Caco-2 (cell line): Measurements from ENCODE around the gene BCL2L11. TPM values are rescaled to one million over a fixed set of nuclear protein-coding genes. Genes with fewer than 3 reads are reported as not detected.

Experiments used
- BruUV-seq: library from RNA; stranded (reverse); fragments of 400-500 nt; replicated peaks from 2 replicates; lab custom pipeline; 2021; lab: Mats Ljungman, UMichigan
- CTCF ChIA-PET: fragments of 300-600 bp; sonication (Branson Sonifier 250); formaldehyde crosslinking; loops from one replicate; lab custom pipeline; 2022; ENCODE audit warnings: antibody characterized with exemption; lab: Charles Lee
- POLR2A ChIA-PET: fragments of 300-600 bp; sonication (Branson Sonifier 250); formaldehyde crosslinking; loops from one replicate; lab custom pipeline; 2022; ENCODE audit warnings: antibody characterized with exemption; lab: Charles Lee
- DNase-seq, 2 experiments: peaks; one replicate each; pipeline versions ENCODE4 v3.0.0 to v3.0.0-alpha.2; 2020 to 2022
- H3K27me3 ChIP-seq: replicated peaks from 2 replicates; pipeline ENCODE4 v1.6.0; 2011; ENCODE audit warnings: low read length; ENCODE audit not compliant: control insufficient read depth, insufficient read depth
- H3K36me3 ChIP-seq: 2 replicates; pipeline ENCODE4 v1.5.1; 2011; ENCODE audit warnings: low read length; ENCODE audit not compliant: control insufficient read depth, insufficient read depth
- H3K4me1 ChIP-seq: fragments of 250-450 bp; sonication (Bioruptor Pico); 2 replicates; pipeline ENCODE4 v1.5.1; 2020; ENCODE audit warnings: mild to moderate bottlenecking
- H3K4me3 ChIP-seq: 2 replicates; pipeline ENCODE4 v1.5.1; 2011; ENCODE audit warnings: low read depth, mild to moderate bottlenecking, control low read depth, low read length
- H3K9me3 ChIP-seq: fragments of 250-450 bp; sonication (Bioruptor Pico); 2 replicates; pipeline ENCODE4 v1.5.1; 2020; ENCODE audit warnings: mild to moderate bottlenecking, moderate library complexity
- H3K27ac Mint-ChIP-seq: one replicate; pipeline ENCODE4 v1.8.0; 2022; ENCODE audit warnings: mixed read lengths; ENCODE audit not compliant: unreplicated experiment
- H3K27me3 Mint-ChIP-seq: one replicate; pipeline ENCODE4 v1.8.0; 2022; ENCODE audit warnings: mixed read lengths; ENCODE audit not compliant: insufficient read depth, unreplicated experiment
- H3K36me3 Mint-ChIP-seq: one replicate; pipeline ENCODE4 v1.8.0; 2022; ENCODE audit warnings: mild to moderate bottlenecking, mixed read lengths; ENCODE audit not compliant: insufficient read depth, unreplicated experiment
- H3K4me1 Mint-ChIP-seq: one replicate; pipeline ENCODE4 v1.8.0; 2022; ENCODE audit warnings: low read depth, mixed read lengths; ENCODE audit not compliant: unreplicated experiment
- H3K4me3 Mint-ChIP-seq: one replicate; pipeline ENCODE4 v1.8.0; 2022; ENCODE audit warnings: mild to moderate bottlenecking, moderate library complexity, mixed read lengths; ENCODE audit not compliant: unreplicated experiment
- H3K9me3 Mint-ChIP-seq: one replicate; pipeline ENCODE4 v1.8.0; 2022; ENCODE audit warnings: mixed read lengths; ENCODE audit not compliant: unreplicated experiment
- intact Hi-C: fragments of 100-400 bp; cut with micrococcal nuclease; formaldehyde crosslinking; loops from one replicate; pipeline ENCODE4 v1.10.0; 2022; ENCODE audit not compliant: unreplicated experiment
- total RNA-seq: library from RNA; stranded (reverse); gene quantifications from 2 replicates; pipeline ENCODE4 v1.2.3, GENCODE V29; 2022
- TF ChIP-seq, protein P1 (sequence below), 2 experiments: fragments of 200-600 bp in 1 of 2; IDR thresholded peaks; 1 replicate in 1 of 2; 2 replicates in 1 of 2; pipeline versions ENCODE4 v1.5.1 to v1.8.0; 2011 to 2022; ENCODE audit warnings: antibody characterized with exemption in 1 of 2, control low read depth in 1 of 2, inconsistent platforms in 1 of 2, low read depth in 1 of 2, low read length in 1 of 2, mild to moderate bottlenecking in 1 of 2, moderate library complexity in 1 of 2; ENCODE audit not compliant: insufficient read depth in 1 of 2, severe bottlenecking in 1 of 2, unreplicated experiment in 1 of 2

BCL2L11 gene
- total RNA-seq, 1 experiment from 2014 or later: 28.9 TPM

DNA sequence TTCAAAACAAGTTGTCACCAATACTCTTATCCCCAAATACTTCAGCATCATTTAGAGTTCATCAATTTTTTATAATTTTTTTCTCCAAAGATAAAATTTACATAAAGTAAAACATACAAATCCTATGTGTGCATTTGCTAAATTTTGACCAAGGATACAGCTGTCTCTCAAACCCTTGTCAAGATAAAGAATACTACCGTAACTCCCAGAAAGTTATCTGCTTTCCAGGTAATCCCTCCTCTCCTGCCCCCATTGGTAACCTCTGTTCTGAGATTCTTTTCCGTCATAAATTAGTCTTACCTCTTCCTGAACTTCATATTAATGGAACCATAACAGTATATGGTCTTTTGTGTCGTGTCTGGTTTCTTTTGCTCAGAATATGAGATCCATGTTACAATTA is 49.2 kb downstream of the BCL2L11 start:
- H3K36me3 Mint-ChIP-seq: peaks cover 8% of the 10 kb centered on the region
- no peaks in the 10 kb centered on the region for H3K4me1 ChIP-seq
- POLR2A ChIA-PET: no interaction called here
- H3K4me3 Mint-ChIP-seq: no peak overlapping the region
- TF ChIP-seq, protein P1, sequence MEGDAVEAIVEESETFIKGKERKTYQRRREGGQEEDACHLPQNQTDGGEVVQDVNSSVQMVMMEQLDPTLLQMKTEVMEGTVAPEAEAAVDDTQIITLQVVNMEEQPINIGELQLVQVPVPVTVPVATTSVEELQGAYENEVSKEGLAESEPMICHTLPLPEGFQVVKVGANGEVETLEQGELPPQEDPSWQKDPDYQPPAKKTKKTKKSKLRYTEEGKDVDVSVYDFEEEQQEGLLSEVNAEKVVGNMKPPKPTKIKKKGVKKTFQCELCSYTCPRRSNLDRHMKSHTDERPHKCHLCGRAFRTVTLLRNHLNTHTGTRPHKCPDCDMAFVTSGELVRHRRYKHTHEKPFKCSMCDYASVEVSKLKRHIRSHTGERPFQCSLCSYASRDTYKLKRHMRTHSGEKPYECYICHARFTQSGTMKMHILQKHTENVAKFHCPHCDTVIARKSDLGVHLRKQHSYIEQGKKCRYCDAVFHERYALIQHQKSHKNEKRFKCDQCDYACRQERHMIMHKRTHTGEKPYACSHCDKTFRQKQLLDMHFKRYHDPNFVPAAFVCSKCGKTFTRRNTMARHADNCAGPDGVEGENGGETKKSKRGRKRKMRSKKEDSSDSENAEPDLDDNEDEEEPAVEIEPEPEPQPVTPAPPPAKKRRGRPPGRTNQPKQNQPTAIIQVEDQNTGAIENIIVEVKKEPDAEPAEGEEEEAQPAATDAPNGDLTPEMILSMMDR (IDR thresholded peaks at IDR 0.05; ENCODE audit: insufficient read depth in 1 of 2, low read depth in 1 of 2, low read length in 1 of 2, severe bottlenecking in 1 of 2, unreplicated experiment in 1 of 2): no peak
- peaks cover 3% of the 10 kb centered on the region; the same call in 1 of the 2 replicates for H3K36me3 ChIP-seq
- H3K9me3 ChIP-seq: no peaks in the 10 kb centered on the region; the same call in 1 of the 2 replicates
- no peak overlapping the region for H3K4me3 ChIP-seq
- no TSS peak for BruUV-seq
- no peaks in the 10 kb centered on the region for H3K27me3 ChIP-seq
- no peaks in the 10 kb centered on the region for H3K9me3 Mint-ChIP-seq
- no peak for DNase-seq
- H3K27ac Mint-ChIP-seq: no peak overlapping the region
- intact Hi-C loops: no loop called here
- H3K4me1 Mint-ChIP-seq: peaks cover 18% of the 10 kb centered on the region
- no peaks in the 10 kb centered on the region for H3K27me3 Mint-ChIP-seq
- CTCF ChIA-PET: no interaction called here

DNA sequence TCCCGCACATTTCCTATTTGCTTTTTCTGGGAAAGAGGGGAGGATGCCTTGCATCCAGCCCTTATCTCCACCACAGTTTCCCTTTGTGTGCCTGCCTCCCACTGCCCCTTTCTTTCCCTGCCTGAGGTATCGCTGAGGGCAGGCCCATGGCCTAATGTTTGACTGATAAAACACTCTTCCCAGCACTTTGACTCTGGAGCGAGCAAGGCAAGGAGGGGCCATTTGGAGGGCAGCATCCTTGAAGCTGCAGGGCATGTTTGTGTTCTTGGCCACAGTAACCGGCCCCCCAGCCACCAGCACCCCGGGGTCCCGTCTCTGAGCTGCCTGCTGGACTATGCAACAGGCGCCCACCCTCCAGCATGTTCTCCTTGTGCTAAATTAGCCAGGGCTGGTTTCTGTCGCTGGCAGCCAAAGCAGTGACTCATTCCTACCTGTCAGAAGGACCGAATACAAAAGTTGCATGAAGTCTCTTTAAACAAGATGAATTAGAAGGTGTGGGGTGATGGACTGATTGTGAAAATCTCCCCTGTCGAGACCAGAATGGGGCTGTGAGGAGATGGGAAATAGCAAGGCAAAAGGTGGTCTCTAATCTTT is 50.7 kb downstream of the BCL2L11 start:
- no TSS peak for BruUV-seq
- H3K27ac Mint-ChIP-seq: no peak overlapping the region
- TF ChIP-seq, protein P1 (IDR thresholded peaks at IDR 0.05; ENCODE audit: insufficient read depth in 1 of 2, low read depth in 1 of 2, low read length in 1 of 2, severe bottlenecking in 1 of 2, unreplicated experiment in 1 of 2): no peak

DNA sequence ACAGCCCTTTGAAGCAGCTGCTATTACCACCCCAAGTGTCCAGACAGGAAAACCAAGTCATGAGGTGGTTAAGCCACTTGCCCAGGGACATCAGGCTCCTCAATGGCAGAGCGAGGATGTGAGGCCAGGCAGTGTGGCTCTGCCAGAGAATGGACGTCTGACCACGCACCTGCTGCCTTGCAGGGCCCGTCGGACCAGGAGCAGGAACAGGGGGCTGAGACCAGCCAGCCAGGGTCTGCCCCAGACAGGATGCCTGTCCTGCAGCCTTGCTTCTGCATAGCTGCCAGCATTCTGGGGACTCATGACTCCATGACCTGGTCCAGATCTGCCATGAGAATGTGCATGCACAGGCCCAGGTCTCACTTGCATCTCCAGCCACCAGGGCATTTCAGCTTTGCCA is 52.0 kb downstream of the BCL2L11 start:
- Mint-ChIP-seq H3K9me3 (no peaks in the 10 kb centered on the region), H3K4me1 (peaks cover 20% of the 10 kb centered on the region), H3K27me3 (no peaks in the 10 kb centered on the region), H3K27ac (no peak overlapping the region), H3K4me3 (no peak overlapping the region), H3K36me3 (no peaks in the 10 kb centered on the region)
- peaks cover under 1% of the 10 kb centered on the region; the same call in 1 of the 2 replicates for H3K4me1 ChIP-seq
- H3K9me3 ChIP-seq: no peaks in the 10 kb centered on the region; the same call in 1 of the 2 replicates
- TF ChIP-seq, protein P1 (IDR thresholded peaks at IDR 0.05; ENCODE audit: insufficient read depth in 1 of 2, low read depth in 1 of 2, low read length in 1 of 2, severe bottlenecking in 1 of 2, unreplicated experiment in 1 of 2): no peak
- no peaks in the 10 kb centered on the region for H3K27me3 ChIP-seq
- H3K36me3 ChIP-seq: 0 out of 2 replicates have a peak, but pooled peaks cover 2% of the 10 kb centered on the region
- ChIA-PET POLR2A (no interaction called here), CTCF (no interaction called here)
- BruUV-seq: no TSS peak
- no peak overlapping the region for H3K4me3 ChIP-seq
- no peak for DNase-seq
- intact Hi-C loops: no loop called here

More for the DNA sequence above, 50.7 kb downstream of the BCL2L11 start:
- no peak overlapping the region for H3K4me3 ChIP-seq
- no peaks in the 10 kb centered on the region for H3K4me1 ChIP-seq
- ChIA-PET POLR2A (no interaction called here), CTCF (no interaction called here)
- Mint-ChIP-seq H3K4me3 (no peak overlapping the region), H3K36me3 (no peaks in the 10 kb centered on the region), H3K27me3 (no peaks in the 10 kb centered on the region), H3K9me3 (no peaks in the 10 kb centered on the region), H3K4me1 (peaks cover 18% of the 10 kb centered on the region)
- intact Hi-C loops: no loop called here
- DNase-seq: no peak
- H3K36me3 ChIP-seq: peaks cover 2% of the 10 kb centered on the region; the same call in 1 of the 2 replicates
- H3K27me3 ChIP-seq: no peaks in the 10 kb centered on the region
- no peaks in the 10 kb centered on the region; the same call in 1 of the 2 replicates for H3K9me3 ChIP-seq
